GDM1 (cell line): Measurements from ENCODE around the gene AGPAT2.
"Not testable (repeated sequence)": the region's sequence is repeated elsewhere in the genome, so short reads cannot be mapped to it uniquely, and the experiment has no call there.

Experiments
- DNase-seq: peaks from one replicate; lab custom pipeline; 2025; lab: John Stamatoyannopoulos, UW

Gene AGPAT2

DNA sequence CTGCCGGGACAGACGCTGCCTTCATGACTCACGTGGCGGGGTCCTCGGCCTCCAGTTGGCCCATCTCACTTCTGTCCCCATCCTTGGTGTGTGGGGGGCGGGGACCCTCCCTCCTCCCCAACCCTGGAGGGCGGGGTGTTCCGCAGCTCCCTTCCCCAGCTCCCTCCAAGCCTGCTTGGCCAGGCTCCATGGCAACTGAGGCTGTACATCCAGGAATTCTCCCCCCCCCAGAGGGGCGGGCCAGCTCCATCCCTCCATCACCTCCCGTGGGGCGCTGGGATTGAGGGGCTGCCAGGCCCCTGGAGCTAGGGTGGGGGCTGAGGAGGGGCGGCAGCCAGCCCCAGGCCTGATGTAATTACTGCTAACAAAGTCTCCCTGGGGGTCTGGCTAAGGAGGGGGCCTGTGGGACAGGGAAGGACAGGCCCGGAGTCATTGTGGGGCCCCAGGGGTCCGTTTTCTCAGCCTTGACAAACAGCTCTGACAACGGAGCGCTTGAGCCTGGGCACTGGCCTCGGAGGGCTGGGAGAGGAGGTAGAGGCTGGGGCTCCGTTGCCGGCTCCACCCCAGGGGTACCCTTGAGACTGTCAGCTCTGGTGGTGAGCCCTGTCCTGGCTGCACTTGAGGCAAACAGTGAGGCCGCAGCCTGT, 33.1 kb upstream of the AGPAT2 start:
- no peak for DNase-seq

DNA sequence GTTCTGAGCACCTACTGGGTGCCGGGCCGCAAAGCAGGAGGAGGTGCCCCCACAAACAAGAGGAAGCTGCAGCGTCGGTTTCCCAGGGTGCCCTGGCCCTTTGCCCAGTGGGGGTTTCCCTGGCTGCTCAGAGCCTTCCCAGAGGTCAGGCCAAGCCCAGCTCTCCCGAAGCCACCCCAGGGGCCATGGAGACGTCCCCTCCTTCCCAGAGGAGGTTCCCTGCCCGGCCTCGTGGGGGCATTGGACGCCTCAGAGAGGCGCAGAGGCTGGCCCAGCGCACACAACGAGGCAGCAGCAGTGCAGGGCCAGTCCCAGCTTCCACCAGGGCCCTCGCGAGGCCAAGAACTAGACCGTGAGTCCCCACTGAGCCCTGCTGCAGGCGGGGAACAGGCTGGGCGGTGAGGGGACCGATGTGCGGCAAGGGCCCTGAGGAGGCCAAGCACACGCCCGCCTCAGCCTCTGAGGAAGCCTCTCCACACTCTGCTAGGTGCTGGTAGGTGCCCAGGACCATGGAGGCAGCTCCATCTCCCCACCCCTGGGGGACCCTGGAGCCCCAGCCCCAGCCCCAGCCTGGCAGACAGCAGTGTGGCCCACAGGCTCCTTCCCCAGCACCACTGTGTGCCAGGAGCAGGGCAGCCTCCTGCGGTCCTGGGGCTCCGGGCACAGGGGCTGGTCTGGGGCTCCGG, 32.1 kb upstream of the AGPAT2 start:
- DNase-seq, result no peak

DNA sequence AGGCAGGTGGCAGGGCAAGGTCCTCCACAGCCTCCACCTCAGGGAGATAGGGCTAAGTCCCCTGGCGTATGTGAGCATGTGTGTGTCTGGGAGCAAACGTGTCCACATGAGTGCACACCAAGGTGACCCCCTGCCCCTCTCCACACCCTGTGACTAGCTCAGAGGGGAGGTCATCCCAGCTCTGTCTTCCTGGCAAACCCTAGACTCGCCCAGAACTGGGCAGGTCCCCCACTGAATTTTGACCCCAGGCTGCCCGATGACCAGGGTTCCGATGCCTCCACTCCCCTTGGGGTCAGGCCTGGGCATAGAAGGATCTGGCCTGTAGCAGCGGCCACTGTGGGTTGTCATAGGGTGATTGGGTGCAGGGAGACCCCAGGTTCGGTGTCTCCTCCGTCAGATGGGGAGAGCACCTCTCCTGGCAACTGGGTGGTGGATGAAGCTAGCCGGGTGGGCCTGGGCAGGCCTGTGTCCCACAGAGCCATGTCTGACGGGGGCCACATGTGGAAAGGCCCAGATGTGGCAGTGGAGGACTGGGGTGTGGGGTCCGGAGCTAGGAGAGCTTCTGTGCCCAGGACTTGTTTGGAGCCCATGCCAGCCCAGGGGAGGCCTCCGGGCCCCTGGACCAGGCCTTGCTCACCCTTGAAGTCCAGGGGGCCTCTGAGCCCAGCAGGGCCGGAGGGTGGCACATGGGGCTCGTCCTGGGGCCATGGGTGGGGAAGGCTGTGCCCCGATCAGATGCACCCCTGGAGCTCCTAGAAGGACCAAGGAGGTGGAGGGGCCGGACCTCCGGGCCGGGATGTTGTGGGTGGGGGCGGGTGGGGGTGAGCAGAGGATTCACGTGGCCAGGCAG, 31.3 kb upstream of the AGPAT2 start:
- DNase-seq, result no peak

DNA sequence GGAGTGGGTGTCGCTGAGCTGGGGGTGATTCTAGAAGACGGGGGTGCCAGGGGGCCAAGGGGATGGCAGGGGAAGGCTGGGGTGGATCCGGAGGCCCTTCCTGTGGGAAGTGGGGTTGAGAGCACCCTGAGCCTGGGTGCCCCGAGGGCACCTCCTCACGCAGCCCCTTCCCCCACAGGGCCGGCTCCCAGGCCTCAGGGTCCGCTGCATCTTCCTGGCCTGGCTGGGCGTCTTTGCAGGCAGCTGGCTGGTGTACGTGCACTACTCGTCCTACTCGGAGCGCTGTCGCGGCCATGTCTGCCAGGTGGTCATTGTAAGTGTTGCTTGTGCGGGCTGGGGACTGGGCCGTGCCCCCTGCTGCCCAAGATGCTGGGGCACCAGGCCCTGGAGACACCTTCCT, 30.1 kb upstream of the AGPAT2 start:
- DNase-seq, result no peak

DNA sequence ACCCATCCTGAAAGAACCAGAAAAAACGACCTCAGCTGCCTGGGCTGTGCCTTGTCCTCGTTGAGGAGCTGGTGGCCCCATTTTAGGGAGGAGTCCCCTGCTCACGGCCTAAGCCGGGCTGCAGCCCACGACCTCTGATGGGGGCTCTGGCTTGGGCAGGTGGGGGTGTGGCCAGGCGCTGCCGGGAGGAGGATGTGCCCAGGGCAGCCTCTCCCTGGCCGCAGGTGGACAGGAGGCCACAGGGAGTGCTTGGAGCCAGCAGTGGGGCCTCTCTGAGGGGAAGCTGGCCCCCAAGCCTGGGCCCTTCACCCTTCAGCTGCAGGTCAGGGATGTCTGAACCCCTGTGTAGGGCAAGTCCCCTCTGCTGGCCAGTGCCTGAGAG, 27.6 kb upstream of the AGPAT2 start:
- no peak for DNase-seq

DNA sequence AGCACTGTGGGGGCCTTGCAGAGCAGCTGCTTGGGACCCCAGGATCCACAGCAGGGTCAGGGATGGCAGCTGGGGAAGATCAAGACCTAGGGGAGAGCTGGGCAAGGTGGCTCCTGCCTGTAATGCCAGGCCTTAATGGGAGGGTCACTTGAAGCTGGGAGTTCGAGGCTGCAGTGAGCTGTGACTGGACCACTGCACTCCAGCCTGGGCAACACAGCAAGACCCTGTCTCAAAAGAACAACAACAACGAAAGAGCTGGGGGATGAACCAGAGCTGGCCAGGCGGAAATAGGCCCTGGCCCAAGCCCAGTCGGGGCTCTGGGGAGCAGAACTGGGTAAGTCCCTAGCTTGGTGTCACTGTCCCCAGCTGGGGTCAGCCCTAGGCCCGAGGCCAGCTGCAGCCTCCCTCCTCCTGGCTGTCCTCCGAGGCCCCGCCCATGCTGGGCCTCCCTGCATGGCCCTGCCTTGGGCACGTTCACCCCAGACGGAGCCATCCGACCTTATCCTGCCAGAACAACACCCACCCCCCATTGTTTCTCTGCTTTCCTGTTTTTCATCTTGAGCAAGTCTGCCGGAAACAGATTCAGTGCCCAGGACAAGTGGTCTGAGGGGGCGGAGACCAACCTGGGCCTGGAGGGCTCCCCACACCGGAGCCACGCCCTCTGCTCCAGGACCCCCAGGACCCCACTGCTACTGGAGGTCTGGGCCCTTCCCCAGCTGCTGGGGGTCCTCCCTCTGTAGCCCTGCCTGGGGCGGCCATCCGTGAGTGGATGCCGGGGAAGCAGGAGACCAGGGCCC, 27.0 kb upstream of the AGPAT2 start:
- DNase-seq, result no peak

DNA sequence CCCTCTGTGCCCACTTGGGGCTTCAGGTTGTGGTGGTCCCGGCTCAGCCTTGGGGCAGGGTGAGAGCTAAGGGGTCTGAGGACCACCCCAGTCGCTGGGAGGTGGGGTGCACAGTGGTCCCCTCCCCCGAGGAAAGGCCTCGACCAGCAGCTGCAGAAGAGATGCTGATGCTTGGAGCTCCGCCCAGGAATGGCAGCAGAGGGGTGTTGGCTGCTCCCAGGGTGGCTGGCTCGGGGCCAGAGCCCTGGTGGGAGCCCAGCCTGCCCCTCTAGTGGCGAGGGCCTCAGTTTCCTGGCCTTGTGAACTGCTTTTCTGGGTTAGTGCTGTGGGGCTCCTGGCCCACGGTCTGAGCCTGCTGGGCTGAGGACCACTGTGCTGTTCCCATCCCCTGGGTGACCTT, 26.3 kb upstream of the AGPAT2 start:
- no peak for DNase-seq

DNA sequence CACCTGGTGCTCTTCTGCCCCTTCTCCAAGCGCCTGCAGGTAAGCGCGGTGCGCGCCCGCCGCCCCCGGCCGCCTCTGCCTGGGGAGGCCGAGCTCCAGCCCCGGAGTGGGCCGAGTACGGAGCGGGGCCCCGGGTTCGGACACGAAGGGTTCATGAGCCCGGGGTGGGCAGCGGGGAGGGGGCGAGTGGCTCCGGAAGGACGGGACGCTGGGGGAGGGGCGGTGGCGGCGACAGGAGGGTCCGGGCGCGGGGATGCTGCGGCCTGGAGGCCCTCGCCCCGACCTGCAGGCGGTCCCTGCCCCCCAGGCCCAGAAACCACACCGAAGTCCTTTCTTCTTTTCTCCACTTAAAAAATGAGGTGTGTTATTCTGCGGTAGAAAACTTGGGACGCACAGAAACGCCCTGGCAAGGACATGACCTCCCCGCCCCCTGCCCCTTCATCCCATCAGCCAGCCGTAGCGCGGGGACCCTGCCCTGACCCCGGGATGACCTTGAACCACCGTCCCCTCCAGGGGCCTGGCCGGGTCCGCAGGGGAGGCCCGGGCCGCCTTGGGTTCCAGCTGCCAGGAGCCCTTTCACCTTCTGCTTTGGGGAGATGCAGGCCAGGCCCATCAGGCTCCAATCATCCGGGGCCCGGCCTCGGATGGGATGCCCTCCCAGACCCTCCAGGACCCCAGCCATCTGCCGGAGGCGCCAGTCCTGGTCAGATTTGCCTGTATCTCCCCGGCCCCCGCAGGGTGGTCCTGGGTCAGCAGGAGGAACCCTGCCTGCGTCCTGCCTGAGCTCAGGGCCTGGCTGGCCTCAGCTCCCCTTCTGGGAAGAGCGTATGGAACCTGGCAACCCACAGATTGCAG, 25.7 kb upstream of the AGPAT2 start:
- DNase-seq, result no peak

DNA sequence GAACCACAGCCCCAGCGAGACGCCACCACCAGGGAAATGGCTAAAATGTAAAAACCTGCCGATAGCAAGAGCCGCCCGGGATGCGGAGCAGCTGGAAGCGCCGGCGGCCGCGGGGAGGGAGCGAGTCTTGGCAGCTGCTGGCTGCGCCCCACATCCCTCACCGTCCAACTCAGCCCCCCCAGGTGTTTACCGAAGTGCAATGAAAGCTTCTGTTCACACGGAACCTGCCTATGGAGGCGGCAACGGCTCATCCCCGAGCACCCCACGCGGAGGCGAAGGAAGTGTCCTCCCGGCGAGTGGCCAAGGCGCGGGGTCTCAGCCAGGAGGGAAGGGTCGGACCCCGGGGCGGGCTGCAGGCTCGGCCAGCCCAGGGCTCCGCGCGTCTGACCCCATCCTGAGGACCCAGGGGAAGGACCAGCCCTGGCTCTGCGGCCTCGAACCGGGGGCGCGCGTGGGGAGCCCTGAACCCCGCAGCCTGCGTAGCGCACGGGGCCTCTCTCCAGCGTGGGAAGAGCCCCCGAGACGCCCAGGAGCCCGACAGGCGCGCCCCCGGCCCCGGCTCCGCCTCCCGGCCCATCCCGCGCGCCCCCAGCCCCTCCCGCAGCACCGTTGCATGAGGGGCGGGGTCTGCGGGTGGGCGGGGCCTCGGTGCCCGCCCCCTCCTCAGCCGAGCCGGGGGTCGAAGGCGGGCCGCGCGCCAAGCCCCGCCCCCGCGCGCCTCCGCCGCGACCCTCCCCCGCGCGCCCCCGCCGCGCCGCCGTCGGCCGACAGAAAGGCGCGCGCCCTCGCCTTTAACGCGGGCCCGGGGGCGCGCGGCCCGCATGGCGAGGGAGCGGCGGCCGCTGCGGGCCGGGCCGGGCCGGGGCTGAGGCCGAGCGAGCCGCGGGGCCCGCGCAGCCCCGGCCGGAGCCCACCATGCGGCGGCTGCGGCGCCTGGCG, 24.8 kb upstream of the AGPAT2 start, which contains the start of gene DIPK1B:
Gene DIPK1B (plus strand): TSS at position 822 of the 939 bp plus-strand sequence. CDS start 94 bp downstream, at position 916.
- peak; percentile 55 for DNase-seq

DNA sequence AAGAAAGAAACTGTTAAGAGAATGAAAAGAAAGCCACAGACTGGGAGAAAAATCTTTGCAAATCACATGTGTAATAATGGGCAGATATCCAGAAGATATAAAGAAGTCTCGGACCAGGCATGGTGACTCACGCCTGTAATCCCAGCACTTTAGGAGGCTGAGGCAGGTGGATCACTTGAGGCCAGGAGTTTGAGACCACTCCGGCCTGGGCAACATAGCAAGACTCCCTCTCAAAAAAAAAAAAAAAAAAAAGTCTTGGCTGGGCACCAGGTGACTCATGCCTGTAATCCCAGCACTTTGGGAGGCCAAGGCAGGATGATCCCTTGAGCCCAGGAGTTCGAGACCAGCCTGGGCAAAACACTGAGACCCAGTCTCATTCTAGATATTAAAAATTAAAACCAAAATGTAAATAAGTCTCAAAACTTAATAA, 24.0 kb upstream of the AGPAT2 start:
- DNase-seq, result not testable (repeated sequence)

DNA sequence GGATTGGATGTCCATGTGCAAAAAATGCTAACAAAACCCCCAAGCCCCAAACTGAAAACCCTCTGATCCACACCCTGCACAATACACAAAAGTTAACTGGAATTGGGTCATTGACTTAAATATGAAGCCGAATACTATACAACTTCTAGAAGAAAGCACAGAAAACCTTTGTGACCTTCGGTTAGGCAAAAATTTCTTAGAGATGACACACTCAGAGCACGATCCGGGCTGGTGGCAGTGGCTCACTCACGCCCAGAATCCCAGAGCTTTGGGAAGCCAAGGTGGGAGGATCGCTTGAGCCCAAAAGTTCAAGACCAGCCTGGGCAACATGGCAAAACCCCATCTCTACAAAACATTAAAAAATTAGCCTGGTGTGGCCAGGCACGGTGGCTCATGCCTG, 23.3 kb upstream of the AGPAT2 start:
- DNase-seq, result no peak

DNA sequence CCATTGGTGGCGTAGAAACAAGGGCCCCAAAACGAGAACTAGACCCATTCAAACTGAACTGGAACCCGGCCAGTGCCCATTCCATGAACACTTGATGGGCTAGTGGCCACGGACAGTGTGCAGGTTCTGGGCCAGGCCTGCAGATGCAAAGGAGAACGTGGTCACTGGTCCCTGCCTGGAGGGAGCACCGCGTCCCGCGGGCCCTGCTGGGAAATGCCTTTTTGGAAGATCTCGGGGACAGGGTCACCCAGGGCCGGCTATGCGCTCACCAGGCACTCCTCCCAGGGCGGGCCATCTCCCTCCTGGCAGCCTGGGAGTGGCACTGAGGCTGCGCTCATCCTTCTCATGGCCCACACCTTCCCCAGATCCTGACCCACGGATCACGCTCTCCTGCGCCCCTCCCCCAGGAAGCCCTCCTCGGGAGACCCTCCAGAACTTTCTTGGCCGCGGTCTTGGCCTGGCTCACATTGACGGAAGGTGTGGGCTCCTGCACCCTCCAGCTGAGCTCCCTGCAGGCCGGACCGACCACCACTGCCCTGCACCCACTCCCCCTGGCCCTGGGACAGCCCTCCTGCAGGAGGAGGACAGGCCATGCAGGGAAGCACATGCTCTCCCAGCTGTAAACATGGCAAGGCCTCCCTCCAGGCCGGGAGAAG, 22.3 kb upstream of the AGPAT2 start:
- no peak for DNase-seq

DNA sequence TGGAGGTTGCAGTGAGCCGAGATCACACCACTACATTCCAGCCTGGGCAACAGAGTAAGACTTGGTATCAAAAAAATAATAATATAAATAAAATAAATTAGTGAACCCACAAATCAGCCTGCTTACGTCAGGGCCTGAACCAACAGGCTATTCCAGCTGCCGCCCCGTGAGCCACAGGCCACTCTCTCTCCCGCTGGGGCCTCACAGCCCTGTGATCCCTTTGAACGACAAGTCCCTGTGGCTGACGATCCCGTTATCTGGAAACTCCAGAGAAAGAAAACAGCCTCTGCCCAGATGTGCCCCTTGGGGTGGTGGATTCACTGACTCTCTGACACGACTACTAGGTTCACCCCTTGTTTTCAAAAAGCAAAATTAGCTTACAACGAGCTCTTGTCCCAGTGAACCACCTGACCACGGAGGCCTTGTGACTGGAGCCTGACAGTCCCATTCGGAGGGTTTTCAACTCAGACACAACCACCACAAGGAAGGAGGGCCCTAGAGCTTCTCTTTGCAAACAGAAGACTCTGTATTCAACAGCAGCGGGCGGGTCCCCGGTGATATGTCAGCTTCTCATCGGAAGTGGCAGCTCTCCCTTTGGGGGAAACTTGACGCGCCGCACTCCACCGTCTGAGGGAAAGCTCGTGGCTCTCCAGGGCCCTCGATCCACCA, 20.7 kb upstream of the AGPAT2 start:
- DNase-seq, result no peak

DNA sequence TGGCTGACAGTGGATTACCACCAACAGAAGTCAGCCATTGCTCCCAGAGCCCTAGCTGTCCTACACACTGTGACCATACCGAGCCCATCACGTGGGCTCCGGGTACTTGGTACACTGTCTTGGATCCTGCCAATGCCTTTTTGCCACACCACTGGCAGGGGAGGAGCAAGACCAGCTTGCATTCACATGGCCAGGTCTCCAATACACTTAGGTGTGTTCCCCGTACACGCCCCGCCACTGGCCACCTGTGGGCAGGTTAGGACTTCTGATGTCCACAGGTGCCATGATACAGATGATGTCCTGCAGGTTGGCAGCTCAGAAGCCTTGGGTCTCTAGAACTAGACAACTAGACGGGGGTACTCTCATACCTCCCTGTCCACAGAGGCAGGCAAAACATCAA, 19.8 kb upstream of the AGPAT2 start:
- DNase-seq, result no peak

DNA sequence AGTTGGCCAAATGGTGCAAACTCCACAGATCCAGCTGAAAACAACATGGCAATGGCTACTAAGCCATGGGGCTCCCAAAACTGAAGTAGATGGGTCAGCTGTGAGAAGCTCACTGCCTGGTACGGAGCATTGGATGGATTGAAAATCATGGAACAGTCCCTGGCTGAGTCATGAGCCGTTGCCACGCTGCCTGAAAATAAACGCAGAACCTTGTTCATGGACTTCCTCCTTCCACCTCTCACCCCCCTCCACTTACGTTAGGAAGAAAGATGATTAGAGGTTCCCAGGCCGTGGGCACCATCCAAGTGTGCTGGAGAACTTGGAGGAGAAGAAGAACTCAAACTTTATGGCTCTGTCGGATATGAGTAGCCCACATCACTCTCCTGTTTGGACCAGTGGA, 18.3 kb upstream of the AGPAT2 start:
- DNase-seq, result no peak

DNA sequence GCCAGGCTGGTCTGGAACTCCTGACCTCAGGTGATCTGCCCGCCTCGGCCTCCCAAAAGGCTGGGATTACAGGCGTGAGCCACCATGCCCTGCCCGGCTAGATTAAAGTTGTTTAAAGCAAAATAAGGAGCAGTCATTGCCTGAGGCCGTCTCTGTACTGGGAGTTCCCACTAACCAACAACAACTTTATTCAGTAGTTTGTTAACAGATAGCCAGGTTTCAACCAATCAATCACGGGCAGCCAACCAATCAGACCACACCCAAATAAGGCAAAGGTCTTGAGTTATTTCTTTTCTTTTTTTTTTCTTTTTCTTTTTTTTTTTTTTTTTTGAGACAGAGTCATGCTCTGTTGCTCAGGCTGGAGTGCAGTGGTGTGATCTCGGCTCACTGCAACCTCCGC, 17.5 kb upstream of the AGPAT2 start:
- DNase-seq, result not testable (repeated sequence)

DNA sequence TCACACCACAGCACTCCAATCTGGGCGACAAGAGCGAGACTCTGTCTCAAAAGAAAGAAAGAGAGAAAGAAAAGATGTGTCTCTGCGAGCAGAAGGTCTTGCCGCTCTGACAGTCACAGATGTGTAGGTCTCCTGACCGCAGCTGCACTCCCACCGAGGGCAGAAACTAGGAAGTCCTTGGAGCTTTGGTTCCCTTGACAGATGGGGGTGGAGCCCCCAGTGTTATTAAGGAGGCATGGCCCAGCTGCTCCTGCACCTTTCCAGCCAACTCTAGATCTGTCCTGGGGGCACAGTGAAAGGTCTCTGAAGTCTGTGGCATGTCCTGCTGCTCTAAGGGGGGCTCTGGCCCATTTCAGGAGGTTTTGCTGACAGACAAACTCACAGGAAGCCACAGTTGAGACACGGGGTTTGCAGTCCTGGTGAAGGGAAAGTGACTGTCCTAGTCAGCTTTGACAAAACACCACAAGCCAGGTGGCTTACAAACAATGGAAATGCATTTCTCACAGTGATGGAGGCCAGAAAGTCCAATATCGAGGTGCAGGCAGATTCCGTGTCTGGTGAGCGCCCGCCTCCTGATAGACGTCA, 16.1 kb upstream of the AGPAT2 start:
- DNase-seq, result peak; percentile 68

DNA sequence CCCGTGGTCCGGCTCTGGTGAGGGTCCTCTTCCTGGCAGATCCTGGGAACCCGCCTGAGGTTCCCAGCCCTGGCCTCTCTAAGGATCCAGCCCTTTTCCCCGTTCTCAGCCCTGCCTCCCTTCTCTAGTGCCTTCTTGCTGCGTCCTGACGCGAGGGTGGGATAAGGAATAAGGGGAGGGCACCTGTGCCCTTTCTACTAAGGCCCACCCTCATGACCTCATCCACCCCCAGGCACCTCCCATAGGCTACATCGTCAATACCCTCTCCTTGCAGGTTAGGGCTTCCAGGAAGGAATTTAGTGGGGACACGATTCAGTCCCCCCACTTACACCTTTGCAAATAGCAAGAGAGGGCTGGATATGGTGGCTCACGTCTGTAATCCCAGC, 14.4 kb upstream of the AGPAT2 start:
- no peak for DNase-seq
